Sigmoid colon (tissue), 7 donors: ENCODE data around the gene SPTBN4. TPM values are rescaled to one million over a fixed set of nuclear protein-coding genes. Genes with fewer than 3 reads are reported as not detected.

ENCODE experiments used
- DNase-seq: peaks from one replicate; pipeline ENCODE4 v3.0.0-alpha.2; 2019
- H3K27ac ChIP-seq, 4 donors: fragments of 200-600 bp; sonication (generic); one replicate each; pipeline ENCODE4 v1.5.1; 2016 to 2019; ENCODE audit warnings: mild to moderate bottlenecking in 1 of 4
- H3K27me3 ChIP-seq, 3 donors: fragments of 200-600 bp; sonication (generic); one replicate each; pipeline ENCODE4 v1.5.1; 2019; ENCODE audit warnings: mild to moderate bottlenecking in 1 of 3
- H3K36me3 ChIP-seq, 4 donors: fragments of 200-600 bp; sonication (generic); one replicate each; pipeline ENCODE4 v1.5.1; 2016 to 2019
- H3K4me1 ChIP-seq, 4 donors: fragments of 200-600 bp; sonication (generic); one replicate each; pipeline ENCODE4 v1.5.1; 2017 to 2019
- H3K4me3 ChIP-seq, 4 donors: fragments of 200-600 bp; sonication (generic); one replicate each; pipeline ENCODE4 v1.5.1; 2017 to 2019; ENCODE audit warnings: mild to moderate bottlenecking in 2 of 4, moderate library complexity in 1 of 4
- H3K9me3 ChIP-seq, 4 donors: fragments of 200-600 bp in 3 of 4; sonication (generic) in 3 of 4; one replicate each; pipeline versions ENCODE4 v1.5.1 to v1.6.1; 2013 to 2019
- CTCF ChIP-seq, 4 experiments: fragments of 450-650 bp in 3 of 4; fragments of 200-600 bp in 1 of 4; IDR thresholded peaks; one replicate each; pipeline ENCODE4 v1.5.1; 2016 to 2019; ENCODE audit warnings: antibody characterized with exemption in 4 of 4, mild to moderate bottlenecking in 3 of 4, moderate library complexity in 2 of 4
- EP300 ChIP-seq, 4 donors: sonication (generic); formaldehyde crosslinking; IDR thresholded peaks; one replicate each; pipeline ENCODE4 v1.6.1; 2017; ENCODE audit warnings: antibody characterized with exemption in 4 of 4
- POLR2A ChIP-seq, 2 donors: fragments of 450-650 bp; IDR thresholded peaks; one replicate each; pipeline ENCODE4 v1.6.1; 2016; ENCODE audit warnings: antibody characterized with exemption in 2 of 2, mild to moderate bottlenecking in 2 of 2, moderate library complexity in 2 of 2
- POLR2AphosphoS5 ChIP-seq, 4 donors: sonication (generic); formaldehyde crosslinking; IDR thresholded peaks; one replicate each; pipeline ENCODE4 v1.6.1; 2017; ENCODE audit warnings: antibody characterized with exemption in 4 of 4
- WGBS, 2 donors: extraction: QIAGEN DNeasy Blood & Tissue Kit; methylation state at CpG; one replicate each; pipeline ENCODE4 v1.1.7; 2013; 5-methylcytosine and 5-hydroxymethylcytosine counted together
- intact Hi-C: fragments of 100-400 bp; cut with DNase I; formaldehyde crosslinking; loops from one replicate; pipeline ENCODE4 v1.15.1; 2023
- polyA plus RNA-seq, 3 donors: library from polyadenylated mRNA; stranded (reverse); fragments of 200-250 nt; gene quantifications; one replicate each; pipeline ENCODE4 v1.2.3, GENCODE V29; 2013
- total RNA-seq, 4 donors: library from RNA; depleted of rRNA; stranded (reverse); fragments of >200 nt; gene quantifications; one replicate each; pipeline ENCODE4 v1.1.0, GENCODE V29; 2016
- donor health status: healthy with polysubstance abuse.
- donor health status: Bipolar disorder and iron deficiency.
- donor health status: healthy.

The SPTBN4 gene
- total and polyA plus RNA-seq, 7 donors = 0.23 to 5.0 (median 1.8) TPM; not detected in 1

DNA sequence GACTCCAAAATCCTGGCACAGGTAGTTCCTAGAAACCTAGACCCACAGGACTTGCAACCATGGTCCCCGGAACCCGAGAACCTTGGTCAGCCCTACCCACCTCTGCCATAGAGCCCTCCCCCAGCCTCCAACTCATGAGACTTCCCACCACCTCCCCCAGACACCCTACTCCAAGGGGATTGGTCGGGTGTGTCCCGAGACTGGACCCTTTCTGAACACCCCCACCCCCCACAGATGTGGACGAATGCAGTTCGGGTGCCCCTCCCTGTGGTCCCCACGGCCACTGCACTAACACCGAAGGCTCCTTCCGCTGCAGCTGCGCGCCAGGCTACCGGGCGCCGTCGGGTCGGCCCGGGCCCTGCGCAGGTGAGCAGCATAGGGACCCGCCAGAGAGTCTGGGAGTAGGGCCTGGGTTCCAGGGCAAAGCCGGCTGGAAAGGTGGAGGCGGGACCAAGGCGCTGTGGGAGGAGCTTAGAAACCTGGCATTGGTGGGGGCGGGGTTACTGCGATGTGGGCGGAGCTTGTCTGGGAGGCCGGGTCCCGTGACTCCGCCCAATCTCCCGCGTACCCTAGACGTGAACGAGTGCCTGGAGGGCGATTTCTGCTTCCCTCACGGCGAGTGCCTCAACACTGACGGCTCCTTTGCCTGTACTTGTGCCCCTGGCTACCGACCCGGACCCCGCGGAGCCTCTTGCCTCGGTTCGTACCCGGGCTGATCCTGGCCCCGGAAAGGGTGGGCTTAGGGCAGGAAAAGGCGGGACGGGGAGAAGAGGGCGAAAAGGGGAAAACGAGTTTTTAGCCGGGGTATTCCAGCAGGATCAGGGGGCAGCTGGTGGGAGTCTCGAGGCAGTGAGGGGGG is 146.3 kb downstream of the SPTBN4 start:
- intact Hi-C loops = no loop called here
- H3K27me3 ChIP-seq = peaks cover 10 to 47% (median 32%) of the 10 kb centered on the region in 3 donors
- peaks cover 0 to 44% (median 31%) of the 10 kb centered on the region in 4 donors for H3K4me1 ChIP-seq
- H3K36me3 ChIP-seq = no peaks in the 10 kb centered on the region
- 31 to 50% methylated on average over 50 of the region's 50 CpGs for WGBS, 2 donors
- TF ChIP-seq EP300 (IDR thresholded peaks at IDR 0.05) (no peak), POLR2A (IDR thresholded peaks at IDR 0.05) (no peak), CTCF (IDR thresholded peaks at IDR 0.05) (no peak), POLR2AphosphoS5 (IDR thresholded peaks at IDR 0.05) (no peak)
- no peak for DNase-seq
- H3K9me3 ChIP-seq = no peaks in the 10 kb centered on the region
- H3K27ac ChIP-seq = peak overlapping the region; percentile 72 to 93 (median 80)
- peak overlapping the region in 3 of 4 donors; percentile 45 to 54 (median 53) for H3K4me3 ChIP-seq

DNA sequence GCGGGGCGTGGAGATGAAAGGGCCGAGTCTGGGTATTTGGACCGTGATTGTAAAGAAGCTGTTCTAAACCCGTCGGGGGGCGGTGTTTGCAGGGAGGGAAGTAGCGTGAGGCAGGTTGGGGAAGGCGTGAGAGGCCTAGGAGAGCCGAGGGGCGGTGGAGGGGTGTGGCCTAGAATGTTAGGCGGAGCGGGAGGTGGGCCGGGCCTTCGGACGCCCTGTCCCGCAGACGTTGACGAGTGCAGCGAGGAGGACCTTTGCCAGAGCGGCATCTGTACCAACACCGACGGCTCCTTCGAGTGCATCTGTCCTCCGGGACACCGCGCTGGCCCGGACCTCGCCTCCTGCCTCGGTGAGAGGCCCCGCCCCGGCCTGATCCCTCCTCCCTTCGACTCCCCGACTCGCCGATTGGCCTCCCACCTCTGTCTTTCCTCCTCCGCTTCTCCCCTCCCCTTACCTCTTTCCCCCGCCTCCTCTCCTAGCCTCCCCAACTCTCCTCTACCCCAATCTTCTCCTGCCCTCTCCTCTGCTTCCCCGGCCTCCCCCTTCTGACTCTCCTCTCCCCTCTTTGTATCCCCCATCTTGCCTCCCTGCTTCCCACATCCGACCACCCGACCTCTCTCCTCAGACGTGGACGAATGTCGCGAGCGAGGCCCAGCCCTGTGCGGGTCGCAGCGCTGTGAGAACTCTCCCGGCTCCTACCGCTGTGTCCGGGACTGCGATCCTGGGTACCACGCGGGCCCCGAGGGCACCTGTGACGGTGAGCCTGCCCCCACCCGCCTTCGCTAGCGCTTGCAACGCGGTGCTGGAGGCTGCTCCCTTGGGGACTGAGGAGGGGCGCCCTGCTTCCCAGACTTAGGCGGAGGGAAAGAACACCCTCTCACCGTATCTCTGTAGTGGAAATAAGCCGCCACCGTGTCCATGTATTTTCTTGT is 147.2 kb downstream of the SPTBN4 start:
- H3K4me1 ChIP-seq = peaks cover 0 to 44% (median 31%) of the 10 kb centered on the region in 4 donors
- DNase-seq = peak; percentile 95
- H3K27ac ChIP-seq = peak overlapping the region; percentile 72 to 93 (median 80)
- H3K27me3 ChIP-seq = peaks cover 10 to 47% (median 32%) of the 10 kb centered on the region in 3 donors
- H3K4me3 ChIP-seq = peak overlapping the region; percentile 45 to 54 (median 52)
- intact Hi-C loops = no loop called here
- no peaks in the 10 kb centered on the region for H3K9me3 ChIP-seq
- TF ChIP-seq CTCF (IDR thresholded peaks at IDR 0.05) (no peak), POLR2AphosphoS5 (IDR thresholded peaks at IDR 0.05) (peak; percentile 33 to 46 (median 40)), POLR2A (IDR thresholded peaks at IDR 0.05) (peak in 1 of 2 donors; percentile 23), EP300 (IDR thresholded peaks at IDR 0.05) (no peak)
- WGBS, 2 donors = 4 to 6% methylated on average over 67 of the region's 67 CpGs
- peaks cover 0 to 4% (median 0%) of the 10 kb centered on the region in 4 donors for H3K36me3 ChIP-seq

DNA sequence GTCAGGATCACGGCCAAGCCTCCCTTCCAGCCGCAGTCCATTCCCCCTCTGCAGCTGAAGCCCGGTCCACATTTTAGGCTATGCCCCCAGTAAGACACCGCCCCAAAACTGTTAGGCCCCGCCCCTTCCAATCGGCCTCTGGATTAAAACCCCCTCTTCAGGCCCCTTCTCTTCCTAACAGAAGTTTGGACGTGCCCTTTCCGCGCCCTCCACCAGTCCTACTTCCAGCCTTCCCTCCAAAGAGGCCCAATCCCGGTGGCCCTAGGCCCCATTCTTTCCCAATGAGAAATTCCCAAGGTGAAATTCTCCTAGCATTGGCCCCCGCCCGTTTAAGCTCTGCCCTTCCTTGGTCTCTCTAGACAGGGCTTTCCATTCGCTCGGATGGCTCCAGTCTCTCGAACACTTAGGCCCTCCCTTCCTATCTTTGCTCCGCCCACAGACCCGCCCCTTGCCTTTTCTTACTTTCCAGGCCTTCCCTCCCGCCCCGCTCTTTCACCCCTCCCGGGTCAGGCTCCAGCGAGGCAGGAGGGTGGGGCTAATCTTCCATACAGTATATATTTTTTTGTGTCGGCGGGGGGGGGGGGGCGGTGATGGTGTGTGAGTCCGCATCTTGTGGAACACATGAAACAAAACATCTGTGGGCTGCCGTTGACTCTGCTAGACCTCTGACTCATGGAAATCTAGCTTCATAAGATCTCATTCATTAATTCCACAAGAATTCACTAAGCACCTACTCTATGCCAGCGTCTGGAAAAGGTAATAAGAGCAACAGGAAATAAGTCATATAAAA is 148.0 kb downstream of the SPTBN4 start:
- Histone ChIP-seq H3K27me3 (peaks cover 7 to 41% (median 28%) of the 10 kb centered on the region in 3 donors), H3K9me3 (no peaks in the 10 kb centered on the region), H3K36me3 (peaks cover 0 to 13% (median 2%) of the 10 kb centered on the region in 4 donors), H3K27ac (peak overlapping the region; percentile 72 to 93 (median 80)), H3K4me1 (peaks cover 0 to 38% (median 26%) of the 10 kb centered on the region in 4 donors), H3K4me3 (peak overlapping the region; percentile 45 to 54 (median 52))
- TF ChIP-seq EP300 (IDR thresholded peaks at IDR 0.05) (no peak), POLR2A (IDR thresholded peaks at IDR 0.05) (no peak), POLR2AphosphoS5 (IDR thresholded peaks at IDR 0.05) (no peak), CTCF (IDR thresholded peaks at IDR 0.05) (no peak)
- intact Hi-C loops = no loop called here
- WGBS, 2 donors = 7 to 18% methylated on average over 27 of the region's 27 CpGs
- DNase-seq = peak; percentile 95

- Histone ChIP-seq H3K27me3 (peaks cover 7 to 36% (median 21%) of the 10 kb centered on the region in 3 donors), H3K27ac (peak overlapping the region in 1 of 4 donors; percentile 83), H3K4me3 (no peak overlapping the region), H3K9me3 (no peaks in the 10 kb centered on the region), H3K4me1 (peaks cover 0 to 27% (median 17%) of the 10 kb centered on the region in 4 donors), H3K36me3 (peaks cover 0 to 26% (median 2%) of the 10 kb centered on the region in 4 donors)
- DNase-seq = no peak
- TF ChIP-seq POLR2A (IDR thresholded peaks at IDR 0.05) (no peak), EP300 (IDR thresholded peaks at IDR 0.05) (no peak), CTCF (IDR thresholded peaks at IDR 0.05) (no peak), POLR2AphosphoS5 (IDR thresholded peaks at IDR 0.05) (no peak)
- intact Hi-C loops = no loop called here
- 71 to 92% methylated on average over 5 of the region's 5 CpGs for WGBS, 2 donors
Observed at GRCh38 chr19:40616178-40616577, 149.4 kb downstream of the SPTBN4 start.
